ENCODE data around the gene ARHGAP10.

GRCh38 chr4:147734496-147734895 is 2.6 kb downstream of the ARHGAP10 start:
- no peak for TF ChIP-seq CTCF (IDR thresholded peaks at IDR 0.05)
- TF ChIP-seq POLR2A (IDR thresholded peaks at IDR 0.05) = no peak

Measured in esophagus squamous epithelium (tissue), 4 donors.